SK-N-SH treated with all-trans-retinoic acid at 6 μM for 48 hours (cell line): ENCODE results near the gene FGFR4.

Source experiments
- ATAC-seq: fragments of 200-7000 bp; cut with Tn5 transposase; 3 replicates; pipeline ENCODE4 v1.9.1; 2020; ENCODE audit warnings: mild to moderate bottlenecking, moderate library complexity
- BACH2 ChIP-seq: fragments of 250-450 bp; sonication (Bioruptor Pico); IDR thresholded peaks from 2 replicates; pipeline ENCODE4 v1.9.0; 2021; ENCODE audit warnings: mild to moderate bottlenecking, borderline replicate concordance
- CREB5 ChIP-seq: fragments of 250-450 bp; sonication (Bioruptor Pico); IDR thresholded peaks from 2 replicates; pipeline ENCODE4 v1.5.1; 2020; ENCODE audit warnings: low read depth, mild to moderate bottlenecking, moderate library complexity
- CSDC2 ChIP-seq: fragments of 250-450 bp; sonication (Bioruptor Pico); IDR thresholded peaks from 2 replicates; pipeline ENCODE4 v1.5.0; 2020; ENCODE audit warnings: mild to moderate bottlenecking, moderate library complexity
- ESRRG ChIP-seq: fragments of 250-450 bp; sonication (Bioruptor Pico); IDR thresholded peaks from 2 replicates; pipeline ENCODE4 v1.6.1; 2021; ENCODE audit warnings: mild to moderate bottlenecking
- GLIS3 ChIP-seq: fragments of 250-450 bp; sonication (Bioruptor Pico); IDR thresholded peaks from 2 replicates; pipeline ENCODE4 v1.5.0; 2020; ENCODE audit warnings: mild to moderate bottlenecking, moderate library complexity
- ISL1 ChIP-seq: fragments of 250-450 bp; sonication (Bioruptor Pico); IDR thresholded peaks from 2 replicates; pipeline ENCODE4 v2.1.2; 2022; ENCODE audit warnings: mild to moderate bottlenecking, moderate library complexity
- PPARA ChIP-seq: fragments of 250-450 bp; sonication (Bioruptor Pico); IDR thresholded peaks from 2 replicates; pipeline ENCODE4 v1.5.0; 2020; ENCODE audit warnings: mild to moderate bottlenecking, borderline replicate concordance
- SNAI2 ChIP-seq: fragments of 250-450 bp; sonication (Bioruptor Pico); IDR thresholded peaks from 2 replicates; pipeline ENCODE4 v1.5.0; 2020; ENCODE audit warnings: mild to moderate bottlenecking, moderate library complexity
- TOX ChIP-seq: fragments of 250-450 bp; sonication (Bioruptor Pico); IDR thresholded peaks from 2 replicates; pipeline ENCODE4 v1.8.0; 2021; ENCODE audit warnings: mild to moderate bottlenecking, moderate library complexity, borderline replicate concordance
- ZFP3 ChIP-seq: fragments of 250-450 bp; sonication (Bioruptor Pico); IDR thresholded peaks from 2 replicates; pipeline ENCODE4 v1.5.0; 2020; ENCODE audit warnings: mild to moderate bottlenecking, moderate library complexity
- ZFP30 ChIP-seq: fragments of 450-650 bp; formaldehyde crosslinking; IDR thresholded peaks from 2 replicates; pipeline ENCODE4 v1.5.0; 2022; ENCODE audit warnings: mild to moderate bottlenecking, moderate library complexity
- ZNF565 ChIP-seq: fragments of 450-650 bp; formaldehyde crosslinking; conservative IDR thresholded peaks from 2 replicates; pipeline ENCODE4 v1.5.0; 2020; ENCODE audit warnings: low read depth, mild to moderate bottlenecking, moderate library complexity
- ZNF70 ChIP-seq: fragments of 450-650 bp; formaldehyde crosslinking; IDR thresholded peaks from 2 replicates; pipeline ENCODE4 v1.5.0; 2020; ENCODE audit warnings: mild to moderate bottlenecking, moderate library complexity
- ZNF8 ChIP-seq: fragments of 450-650 bp; formaldehyde crosslinking; IDR thresholded peaks from 2 replicates; pipeline ENCODE4 v1.5.0; 2020; ENCODE audit warnings: mild to moderate bottlenecking, moderate library complexity
- TF ChIP-seq, protein P1 (sequence below): fragments of 250-450 bp; sonication (Bioruptor Pico); IDR thresholded peaks from 2 replicates; pipeline ENCODE4 v1.5.1; 2021; ENCODE audit warnings: mild to moderate bottlenecking, moderate library complexity
- TF ChIP-seq, protein P2 (sequence below): fragments of 250-450 bp; sonication (Bioruptor Pico); IDR thresholded peaks from 2 replicates; pipeline ENCODE4 v1.8.0; 2021; ENCODE audit warnings: low read depth, mild to moderate bottlenecking, moderate library complexity, borderline replicate concordance
- TF ChIP-seq, protein P3 (sequence below): fragments of 250-450 bp; sonication (Bioruptor Pico); IDR thresholded peaks from 2 replicates; pipeline ENCODE4 v1.5.0; 2020; ENCODE audit warnings: mild to moderate bottlenecking, moderate library complexity
- TF ChIP-seq, protein P4 (sequence below): fragments of 250-450 bp; sonication (Bioruptor Pico); IDR thresholded peaks from 2 replicates; pipeline ENCODE4 v1.8.0; 2020; ENCODE audit warnings: mild to moderate bottlenecking, moderate library complexity, borderline replicate concordance

The FGFR4 gene

DNA sequence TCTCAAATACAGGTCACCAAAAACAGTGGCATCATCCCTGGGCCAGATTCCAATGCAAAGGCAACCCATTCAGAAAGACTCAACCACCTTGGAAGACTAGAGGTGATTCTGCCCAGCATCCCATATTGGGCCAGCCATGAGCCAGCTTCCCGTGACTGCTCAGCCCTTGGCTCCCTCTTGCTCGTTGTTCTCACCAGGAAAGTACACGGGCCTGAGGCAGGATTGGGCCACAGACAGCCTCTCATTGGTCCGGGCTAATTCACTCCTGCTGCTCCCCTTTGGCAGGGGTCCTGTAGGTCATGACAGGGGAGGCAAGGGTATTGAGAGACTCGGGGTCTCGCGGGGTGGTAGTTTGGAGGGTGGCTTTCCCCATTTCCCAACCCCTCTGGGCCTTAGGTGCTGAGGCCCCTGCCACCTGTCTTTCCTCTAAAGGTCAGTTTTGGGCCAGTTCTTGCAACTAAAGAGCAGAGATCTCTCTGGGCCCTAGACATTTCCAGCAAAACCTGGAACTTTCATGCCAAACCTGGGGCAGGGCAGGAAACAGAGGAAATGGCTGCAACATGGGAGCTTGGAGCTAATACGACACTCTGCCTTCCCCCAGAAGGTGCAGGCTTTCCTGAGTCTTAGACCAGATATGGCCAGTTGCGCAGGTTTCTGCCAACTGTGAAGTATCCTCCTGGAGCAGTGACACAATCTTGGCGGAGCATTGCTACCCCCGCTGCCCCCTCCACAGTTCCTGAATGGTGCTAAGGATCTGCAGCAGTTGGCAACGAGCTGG, 22.0 kb upstream of the FGFR4 start:
- no peak for ATAC-seq
- TF ChIP-seq ZFP3 (CRISPR knock-in tag): no peak
- no peak for TF ChIP-seq ZFP30
- TF ChIP-seq SNAI2 (CRISPR knock-in tag): no peak
- TF ChIP-seq TOX (CRISPR knock-in tag): no peak
- TF ChIP-seq BACH2 (CRISPR knock-in tag): no peak
- TF ChIP-seq ZNF8 (CRISPR knock-in tag): no peak

DNA sequence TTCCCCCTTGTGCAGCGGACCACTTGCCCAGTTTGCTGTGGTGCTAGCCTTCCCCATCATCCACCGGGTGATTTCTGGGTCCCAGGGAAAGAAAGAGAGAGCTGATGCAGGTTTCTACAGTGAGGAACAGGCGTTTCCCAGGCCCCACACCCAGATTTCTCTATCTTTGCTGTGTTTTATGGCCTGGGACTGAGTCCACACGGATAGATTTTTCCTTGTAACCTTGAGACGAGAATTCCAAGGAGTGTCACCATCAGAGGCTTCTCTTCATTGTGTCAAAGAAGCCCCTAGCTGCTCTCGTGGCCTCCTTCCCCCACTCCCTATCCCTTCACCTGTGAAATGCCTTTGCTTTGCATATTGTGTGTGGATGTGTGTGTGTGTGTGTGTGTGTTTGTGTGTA, 21.2 kb upstream of the FGFR4 start:
- ATAC-seq: no peak
- no peak for TF ChIP-seq ESRRG (CRISPR knock-in tag)
- TF ChIP-seq PPARA: no peak
- TF ChIP-seq, protein P1, sequence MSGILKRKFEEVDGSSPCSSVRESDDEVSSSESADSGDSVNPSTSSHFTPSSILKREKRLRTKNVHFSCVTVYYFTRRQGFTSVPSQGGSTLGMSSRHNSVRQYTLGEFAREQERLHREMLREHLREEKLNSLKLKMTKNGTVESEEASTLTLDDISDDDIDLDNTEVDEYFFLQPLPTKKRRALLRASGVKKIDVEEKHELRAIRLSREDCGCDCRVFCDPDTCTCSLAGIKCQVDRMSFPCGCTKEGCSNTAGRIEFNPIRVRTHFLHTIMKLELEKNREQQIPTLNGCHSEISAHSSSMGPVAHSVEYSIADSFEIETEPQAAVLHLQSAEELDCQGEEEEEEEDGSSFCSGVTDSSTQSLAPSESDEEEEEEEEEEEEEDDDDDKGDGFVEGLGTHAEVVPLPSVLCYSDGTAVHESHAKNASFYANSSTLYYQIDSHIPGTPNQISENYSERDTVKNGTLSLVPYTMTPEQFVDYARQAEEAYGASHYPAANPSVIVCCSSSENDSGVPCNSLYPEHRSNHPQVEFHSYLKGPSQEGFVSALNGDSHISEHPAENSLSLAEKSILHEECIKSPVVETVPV (CRISPR knock-in tag): no peak
- TF ChIP-seq, protein P2, sequence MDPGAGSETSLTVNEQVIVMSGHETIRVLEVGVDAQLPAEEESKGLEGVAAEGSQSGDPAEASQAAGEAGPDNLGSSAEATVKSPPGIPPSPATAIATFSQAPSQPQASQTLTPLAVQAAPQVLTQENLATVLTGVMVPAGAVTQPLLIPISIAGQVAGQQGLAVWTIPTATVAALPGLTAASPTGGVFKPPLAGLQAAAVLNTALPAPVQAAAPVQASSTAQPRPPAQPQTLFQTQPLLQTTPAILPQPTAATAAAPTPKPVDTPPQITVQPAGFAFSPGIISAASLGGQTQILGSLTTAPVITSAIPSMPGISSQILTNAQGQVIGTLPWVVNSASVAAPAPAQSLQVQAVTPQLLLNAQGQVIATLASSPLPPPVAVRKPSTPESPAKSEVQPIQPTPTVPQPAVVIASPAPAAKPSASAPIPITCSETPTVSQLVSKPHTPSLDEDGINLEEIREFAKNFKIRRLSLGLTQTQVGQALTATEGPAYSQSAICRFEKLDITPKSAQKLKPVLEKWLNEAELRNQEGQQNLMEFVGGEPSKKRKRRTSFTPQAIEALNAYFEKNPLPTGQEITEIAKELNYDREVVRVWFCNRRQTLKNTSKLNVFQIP (CRISPR knock-in tag): no peak
- no peak for TF ChIP-seq GLIS3 (CRISPR knock-in tag)
- no peak for TF ChIP-seq CSDC2 (CRISPR knock-in tag)
- TF ChIP-seq ZNF70 (CRISPR knock-in tag): no peak
- TF ChIP-seq BACH2 (CRISPR knock-in tag): no peak
- TF ChIP-seq CREB5 (CRISPR knock-in tag): no peak
- no peak for TF ChIP-seq SNAI2 (CRISPR knock-in tag)
- TF ChIP-seq, protein P3, sequence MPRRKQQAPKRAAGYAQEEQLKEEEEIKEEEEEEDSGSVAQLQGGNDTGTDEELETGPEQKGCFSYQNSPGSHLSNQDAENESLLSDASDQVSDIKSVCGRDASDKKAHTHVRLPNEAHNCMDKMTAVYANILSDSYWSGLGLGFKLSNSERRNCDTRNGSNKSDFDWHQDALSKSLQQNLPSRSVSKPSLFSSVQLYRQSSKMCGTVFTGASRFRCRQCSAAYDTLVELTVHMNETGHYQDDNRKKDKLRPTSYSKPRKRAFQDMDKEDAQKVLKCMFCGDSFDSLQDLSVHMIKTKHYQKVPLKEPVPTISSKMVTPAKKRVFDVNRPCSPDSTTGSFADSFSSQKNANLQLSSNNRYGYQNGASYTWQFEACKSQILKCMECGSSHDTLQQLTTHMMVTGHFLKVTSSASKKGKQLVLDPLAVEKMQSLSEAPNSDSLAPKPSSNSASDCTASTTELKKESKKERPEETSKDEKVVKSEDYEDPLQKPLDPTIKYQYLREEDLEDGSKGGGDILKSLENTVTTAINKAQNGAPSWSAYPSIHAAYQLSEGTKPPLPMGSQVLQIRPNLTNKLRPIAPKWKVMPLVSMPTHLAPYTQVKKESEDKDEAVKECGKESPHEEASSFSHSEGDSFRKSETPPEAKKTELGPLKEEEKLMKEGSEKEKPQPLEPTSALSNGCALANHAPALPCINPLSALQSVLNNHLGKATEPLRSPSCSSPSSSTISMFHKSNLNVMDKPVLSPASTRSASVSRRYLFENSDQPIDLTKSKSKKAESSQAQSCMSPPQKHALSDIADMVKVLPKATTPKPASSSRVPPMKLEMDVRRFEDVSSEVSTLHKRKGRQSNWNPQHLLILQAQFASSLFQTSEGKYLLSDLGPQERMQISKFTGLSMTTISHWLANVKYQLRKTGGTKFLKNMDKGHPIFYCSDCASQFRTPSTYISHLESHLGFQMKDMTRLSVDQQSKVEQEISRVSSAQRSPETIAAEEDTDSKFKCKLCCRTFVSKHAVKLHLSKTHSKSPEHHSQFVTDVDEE: no peak
- TF ChIP-seq, protein P4, sequence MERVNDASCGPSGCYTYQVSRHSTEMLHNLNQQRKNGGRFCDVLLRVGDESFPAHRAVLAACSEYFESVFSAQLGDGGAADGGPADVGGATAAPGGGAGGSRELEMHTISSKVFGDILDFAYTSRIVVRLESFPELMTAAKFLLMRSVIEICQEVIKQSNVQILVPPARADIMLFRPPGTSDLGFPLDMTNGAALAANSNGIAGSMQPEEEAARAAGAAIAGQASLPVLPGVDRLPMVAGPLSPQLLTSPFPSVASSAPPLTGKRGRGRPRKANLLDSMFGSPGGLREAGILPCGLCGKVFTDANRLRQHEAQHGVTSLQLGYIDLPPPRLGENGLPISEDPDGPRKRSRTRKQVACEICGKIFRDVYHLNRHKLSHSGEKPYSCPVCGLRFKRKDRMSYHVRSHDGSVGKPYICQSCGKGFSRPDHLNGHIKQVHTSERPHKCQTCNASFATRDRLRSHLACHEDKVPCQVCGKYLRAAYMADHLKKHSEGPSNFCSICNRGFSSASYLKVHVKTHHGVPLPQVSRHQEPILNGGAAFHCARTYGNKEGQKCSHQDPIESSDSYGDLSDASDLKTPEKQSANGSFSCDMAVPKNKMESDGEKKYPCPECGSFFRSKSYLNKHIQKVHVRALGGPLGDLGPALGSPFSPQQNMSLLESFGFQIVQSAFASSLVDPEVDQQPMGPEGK (CRISPR knock-in tag): no peak
- TF ChIP-seq ZNF8 (CRISPR knock-in tag): no peak
- no peak for TF ChIP-seq ISL1
- no peak for TF ChIP-seq ZNF565 (CRISPR knock-in tag)

DNA sequence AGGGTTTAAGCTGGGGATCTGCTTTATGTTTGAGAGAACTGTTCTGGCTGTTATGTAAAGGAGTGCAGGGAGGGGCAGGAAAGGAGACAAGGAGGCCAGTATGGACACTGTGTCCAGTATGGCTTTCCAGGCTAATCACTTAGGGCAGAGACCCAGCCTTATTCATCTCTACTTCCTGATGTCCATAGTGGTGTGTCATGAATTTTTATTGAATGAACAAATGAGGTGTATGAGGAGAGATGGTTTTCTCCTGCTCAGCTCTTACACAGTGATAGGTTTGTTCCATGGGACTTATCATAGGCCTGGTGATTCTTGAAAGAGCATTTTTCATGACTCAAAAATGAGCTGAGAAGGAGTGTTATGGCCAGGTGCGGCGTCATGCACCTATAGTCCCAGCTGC, 20.5 kb upstream of the FGFR4 start:
- TF ChIP-seq PPARA (no peak), TOX (CRISPR knock-in tag) (no peak)
- TF ChIP-seq, protein P1 (CRISPR knock-in tag): no peak
- ATAC-seq: no peak
